ENCODE measurements around the gene IKZF1.

IKZF1 gene

GRCh38 chr7:50341724-50342123 lies 37.2 kb downstream of the IKZF1 start:
- Histone ChIP-seq H3K4me1 (ENCODE audit: insufficient read depth, low read length) (peaks cover 5% of the 10 kb centered on the region; the same call in 1 of the 2 replicates), H3K9ac (ENCODE audit: low read depth, low read length) (no peak overlapping the region), H3K36me3 (ENCODE audit: insufficient read depth, low read length) (no peaks in the 10 kb centered on the region), H3K9me3 (ENCODE audit: control insufficient read depth, insufficient read depth, low read length) (no peaks in the 10 kb centered on the region)

- Histone ChIP-seq H3K4me1 (ENCODE audit: insufficient read depth, low read length) (peaks cover 5% of the 10 kb centered on the region; the same call in 1 of the 2 replicates), H3K9ac (ENCODE audit: low read depth, low read length) (no peak overlapping the region), H3K36me3 (ENCODE audit: insufficient read depth, low read length) (no peaks in the 10 kb centered on the region), H3K9me3 (ENCODE audit: control insufficient read depth, insufficient read depth, low read length) (no peaks in the 10 kb centered on the region)
Observed at GRCh38 chr7:50342616-50343114, 38.1 kb downstream of the IKZF1 start.

- Histone ChIP-seq H3K9ac (ENCODE audit: low read depth, low read length) (no peak overlapping the region), H3K4me1 (ENCODE audit: insufficient read depth, low read length) (no peaks in the 10 kb centered on the region; the same call in 1 of the 2 replicates), H3K36me3 (ENCODE audit: insufficient read depth, low read length) (no peaks in the 10 kb centered on the region), H3K9me3 (ENCODE audit: control insufficient read depth, insufficient read depth, low read length) (no peaks in the 10 kb centered on the region)
Observed at GRCh38 chr7:50346545-50347497, 42.3 kb downstream of the IKZF1 start.

GRCh38 chr7:50347693-50348092 lies 43.2 kb downstream of the IKZF1 start:
- no peaks in the 10 kb centered on the region for H3K36me3 ChIP-seq (ENCODE audit: insufficient read depth, low read length)
- H3K4me1 ChIP-seq (ENCODE audit: insufficient read depth, low read length): no peaks in the 10 kb centered on the region
- H3K9me3 ChIP-seq (ENCODE audit: control insufficient read depth, insufficient read depth, low read length): no peaks in the 10 kb centered on the region
- H3K9ac ChIP-seq (ENCODE audit: low read depth, low read length): no peak overlapping the region

GRCh38 chr7:50348469-50349162 lies 44.1 kb downstream of the IKZF1 start:
- no peaks in the 10 kb centered on the region for H3K4me1 ChIP-seq (ENCODE audit: insufficient read depth, low read length)
- no peak overlapping the region for H3K9ac ChIP-seq (ENCODE audit: low read depth, low read length)
- H3K9me3 ChIP-seq (ENCODE audit: control insufficient read depth, insufficient read depth, low read length): no peaks in the 10 kb centered on the region
- no peaks in the 10 kb centered on the region for H3K36me3 ChIP-seq (ENCODE audit: insufficient read depth, low read length)

GRCh38 chr7:50349399-50349798 lies 44.9 kb downstream of the IKZF1 start:
- H3K36me3 ChIP-seq (ENCODE audit: insufficient read depth, low read length): no peaks in the 10 kb centered on the region
- no peaks in the 10 kb centered on the region for H3K9me3 ChIP-seq (ENCODE audit: control insufficient read depth, insufficient read depth, low read length)
- no peak overlapping the region for H3K9ac ChIP-seq (ENCODE audit: low read depth, low read length)
- no peaks in the 10 kb centered on the region for H3K4me1 ChIP-seq (ENCODE audit: insufficient read depth, low read length)

GRCh38 chr7:50349963-50350944 lies 45.7 kb downstream of the IKZF1 start:
- Histone ChIP-seq H3K4me1 (ENCODE audit: insufficient read depth, low read length) (no peaks in the 10 kb centered on the region), H3K36me3 (ENCODE audit: insufficient read depth, low read length) (no peaks in the 10 kb centered on the region), H3K9me3 (ENCODE audit: control insufficient read depth, insufficient read depth, low read length) (no peaks in the 10 kb centered on the region), H3K9ac (ENCODE audit: low read depth, low read length) (no peak overlapping the region)

GRCh38 chr7:50351267-50351666 lies 46.8 kb downstream of the IKZF1 start:
- Histone ChIP-seq H3K4me1 (ENCODE audit: insufficient read depth, low read length) (no peaks in the 10 kb centered on the region), H3K9ac (ENCODE audit: low read depth, low read length) (no peak overlapping the region), H3K9me3 (ENCODE audit: control insufficient read depth, insufficient read depth, low read length) (no peaks in the 10 kb centered on the region), H3K36me3 (ENCODE audit: insufficient read depth, low read length) (no peaks in the 10 kb centered on the region)

- Histone ChIP-seq H3K9ac (ENCODE audit: low read depth, low read length) (no peak overlapping the region), H3K4me1 (ENCODE audit: insufficient read depth, low read length) (no peaks in the 10 kb centered on the region), H3K36me3 (ENCODE audit: insufficient read depth, low read length) (no peaks in the 10 kb centered on the region)
Observed at GRCh38 chr7:50352282-50352681, 47.8 kb downstream of the IKZF1 start.

GRCh38 chr7:50352751-50353150 lies 48.2 kb downstream of the IKZF1 start:
- no peaks in the 10 kb centered on the region for H3K9me3 ChIP-seq (ENCODE audit: control insufficient read depth, insufficient read depth, low read length)
- no peaks in the 10 kb centered on the region for H3K4me1 ChIP-seq (ENCODE audit: insufficient read depth, low read length)
- H3K36me3 ChIP-seq (ENCODE audit: insufficient read depth, low read length): no peaks in the 10 kb centered on the region
- H3K9ac ChIP-seq (ENCODE audit: low read depth, low read length): no peak overlapping the region

More at GRCh38 chr7:50352282-50352681, 47.8 kb downstream of the IKZF1 start:
- H3K9me3 ChIP-seq (ENCODE audit: control insufficient read depth, insufficient read depth, low read length): no peaks in the 10 kb centered on the region

- H3K4me1 ChIP-seq (ENCODE audit: insufficient read depth, low read length): no peaks in the 10 kb centered on the region
- H3K9me3 ChIP-seq (ENCODE audit: control insufficient read depth, insufficient read depth, low read length): no peaks in the 10 kb centered on the region
- no peak overlapping the region for H3K9ac ChIP-seq (ENCODE audit: low read depth, low read length)
- no peaks in the 10 kb centered on the region for H3K36me3 ChIP-seq (ENCODE audit: insufficient read depth, low read length)
Observed at GRCh38 chr7:50353201-50353600, 48.7 kb downstream of the IKZF1 start.

- H3K9me3 ChIP-seq (ENCODE audit: control insufficient read depth, insufficient read depth, low read length): no peaks in the 10 kb centered on the region
- H3K9ac ChIP-seq (ENCODE audit: low read depth, low read length): no peak overlapping the region
- no peaks in the 10 kb centered on the region for H3K36me3 ChIP-seq (ENCODE audit: insufficient read depth, low read length)
- no peaks in the 10 kb centered on the region for H3K4me1 ChIP-seq (ENCODE audit: insufficient read depth, low read length)
Observed at GRCh38 chr7:50353894-50354595, 49.5 kb downstream of the IKZF1 start.

- Histone ChIP-seq H3K9ac (ENCODE audit: low read depth, low read length) (no peak overlapping the region), H3K36me3 (ENCODE audit: insufficient read depth, low read length) (no peaks in the 10 kb centered on the region), H3K9me3 (ENCODE audit: control insufficient read depth, insufficient read depth, low read length) (no peaks in the 10 kb centered on the region), H3K4me1 (ENCODE audit: insufficient read depth, low read length) (no peaks in the 10 kb centered on the region)
Observed at GRCh38 chr7:50355817-50356178, 51.3 kb downstream of the IKZF1 start.
